GM23338 (cell line): ENCODE results near the gene MAP4K4. TPM values are rescaled to one million over a fixed set of nuclear protein-coding genes. Genes with fewer than 3 reads are reported as not detected.

Experiments
- ATAC-seq: fragments of 200-7000 bp; cut with Tn5 transposase; 3 replicates; pipeline ENCODE4 v1.9.1; 2020
- DNase-seq: peaks from one replicate; pipeline ENCODE4 v3.0.0-alpha.2; 2015; ENCODE audit warnings: low spot score
- H2AFZ ChIP-seq: fragments of 200-600 bp; sonication (generic); 2 replicates; pipeline ENCODE4 v1.8.0; 2016; ENCODE audit warnings: antibody characterized with exemption, mild to moderate bottlenecking, moderate library complexity
- H3F3A ChIP-seq: fragments of 200-600 bp; sonication (generic); replicated peaks from 2 replicates; pipeline ENCODE4 v1.8.0; 2017; ENCODE audit warnings: antibody characterized with exemption, mixed run types, low read depth
- H3K27ac ChIP-seq: fragments of 200-600 bp; sonication (generic); 2 replicates; pipeline ENCODE4 v1.6.1; 2016; ENCODE audit warnings: low read depth
- H3K27me3 ChIP-seq: fragments of 200-600 bp; sonication (generic); 2 replicates; pipeline ENCODE4 v1.8.0; 2016; ENCODE audit warnings: mild to moderate bottlenecking, mixed run types, moderate library complexity; ENCODE audit not compliant: insufficient read depth
- H3K36me3 ChIP-seq: fragments of 200-600 bp; sonication (generic); 2 replicates; pipeline ENCODE4 v1.8.0; 2016; ENCODE audit warnings: mild to moderate bottlenecking; ENCODE audit not compliant: insufficient read depth
- H3K4me1 ChIP-seq: fragments of 200-600 bp; sonication (generic); 2 replicates; pipeline ENCODE4 v1.8.0; 2016; ENCODE audit warnings: mild to moderate bottlenecking, moderate library complexity; ENCODE audit not compliant: insufficient read depth
- H3K4me2 ChIP-seq: fragments of 200-600 bp; sonication (generic); 2 replicates; pipeline ENCODE4 v1.7.1; 2017; ENCODE audit warnings: mixed run types
- H3K4me3 ChIP-seq: fragments of 200-600 bp; sonication (generic); 2 replicates; pipeline ENCODE4 v1.6.1; 2016; ENCODE audit warnings: mixed run types
- H3K79me2 ChIP-seq: fragments of 200-600 bp; sonication (generic); replicated peaks from 2 replicates; pipeline ENCODE4 v1.8.0; 2017; ENCODE audit warnings: mild to moderate bottlenecking; ENCODE audit not compliant: insufficient read depth
- H3K9me2 ChIP-seq: fragments of 200-600 bp; sonication (generic); 2 replicates; pipeline ENCODE4 v1.8.0; 2017; ENCODE audit not compliant: insufficient read depth
- H4K20me1 ChIP-seq: fragments of 200-600 bp; sonication (generic); replicated peaks from 2 replicates; pipeline ENCODE4 v1.8.0; 2017; ENCODE audit warnings: mild to moderate bottlenecking; ENCODE audit not compliant: insufficient read depth
- H3K27ac Mint-ChIP-seq: 2 replicates; pipeline ENCODE4 v1.8.0; 2020; ENCODE audit warnings: inconsistent platforms, mild to moderate bottlenecking, moderate library complexity, mixed read lengths
- H3K27me3 Mint-ChIP-seq: 3 replicates; pipeline ENCODE4 v1.8.0; 2022; ENCODE audit warnings: low read depth, mild to moderate bottlenecking, moderate library complexity, mixed read lengths, inconsistent platforms; ENCODE audit not compliant: insufficient read depth, poor library complexity
- H3K36me3 Mint-ChIP-seq: 3 replicates; pipeline ENCODE4 v1.8.0; 2021; ENCODE audit warnings: low read depth, mild to moderate bottlenecking, inconsistent platforms, moderate library complexity, mixed read lengths
- H3K4me1 Mint-ChIP-seq: 3 replicates; pipeline ENCODE4 v1.8.0; 2020; ENCODE audit warnings: mild to moderate bottlenecking, inconsistent platforms, mixed read lengths
- H3K4me3 Mint-ChIP-seq: 3 replicates; pipeline ENCODE4 v1.8.0; 2021; ENCODE audit warnings: moderate library complexity, mild to moderate bottlenecking, inconsistent platforms, mixed read lengths
- H3K9me3 Mint-ChIP-seq: 3 replicates; pipeline ENCODE4 v1.8.0; 2020; ENCODE audit warnings: moderate library complexity, mild to moderate bottlenecking, inconsistent platforms, mixed read lengths
- CREB1 ChIP-seq: fragments of 250-450 bp; sonication (Bioruptor Pico); IDR thresholded peaks from 2 replicates; pipeline ENCODE4 v1.5.0; 2020; ENCODE audit warnings: low read depth, mild to moderate bottlenecking, moderate library complexity
- CTCF ChIP-seq, 2 experiments: fragments of 200-600 bp in 1 of 2; sonication (generic) in 1 of 2; conservative IDR thresholded peaks; 2 replicates each; pipeline versions ENCODE4 v1.5.1 to v1.6.1; 2016 to 2017; ENCODE audit warnings: antibody characterized with exemption in 2 of 2, low read depth in 2 of 2, mild to moderate bottlenecking in 2 of 2, moderate library complexity in 1 of 2
- EZH2phosphoT487 ChIP-seq: fragments of 200-600 bp; sonication (generic); IDR thresholded peaks from one replicate; pipeline ENCODE4 v1.8.1; 2018; ENCODE audit warnings: antibody characterized with exemption; ENCODE audit not compliant: unreplicated experiment
- JUNB ChIP-seq: IDR thresholded peaks from one replicate; pipeline ENCODE4 v1.6.1; 2016; ENCODE audit warnings: antibody characterized with exemption; ENCODE audit not compliant: unreplicated experiment
- polyA plus RNA-seq: library from polyadenylated mRNA; unstranded; fragments of >200 nt; fragmentation: Nextera tagmentation; extraction: Ambion mirVana; gene quantifications from 2 replicates; pipeline ENCODE4 v1.2.1, GENCODE V29; 2016
- total RNA-seq: library from RNA; depleted of rRNA; stranded (reverse); fragments of >200 nt; shearing (Covaris generic); gene quantifications from 2 replicates; pipeline ENCODE4 v1.2.3, GENCODE V29; 2014
- TF ChIP-seq, protein P1 (sequence below): IDR thresholded peaks from one replicate; pipeline ENCODE4 v1.6.1; 2018; ENCODE audit warnings: antibody characterized with exemption; ENCODE audit not compliant: unreplicated experiment
- TF ChIP-seq, protein P2 (sequence below): IDR thresholded peaks from 2 replicates; pipeline ENCODE4 v1.6.1; 2016; ENCODE audit warnings: antibody characterized with exemption
- TF ChIP-seq, protein P3 (sequence below): fragments of 250-450 bp; sonication (Bioruptor Pico); IDR thresholded peaks from 2 replicates; pipeline ENCODE4 v1.5.0; 2020; ENCODE audit warnings: mild to moderate bottlenecking, moderate library complexity

The MAP4K4 gene
- total and polyA plus RNA-seq, 2 experiments from 2014 or later: 34.6 to 99.2 TPM

- TF ChIP-seq, protein P1, sequence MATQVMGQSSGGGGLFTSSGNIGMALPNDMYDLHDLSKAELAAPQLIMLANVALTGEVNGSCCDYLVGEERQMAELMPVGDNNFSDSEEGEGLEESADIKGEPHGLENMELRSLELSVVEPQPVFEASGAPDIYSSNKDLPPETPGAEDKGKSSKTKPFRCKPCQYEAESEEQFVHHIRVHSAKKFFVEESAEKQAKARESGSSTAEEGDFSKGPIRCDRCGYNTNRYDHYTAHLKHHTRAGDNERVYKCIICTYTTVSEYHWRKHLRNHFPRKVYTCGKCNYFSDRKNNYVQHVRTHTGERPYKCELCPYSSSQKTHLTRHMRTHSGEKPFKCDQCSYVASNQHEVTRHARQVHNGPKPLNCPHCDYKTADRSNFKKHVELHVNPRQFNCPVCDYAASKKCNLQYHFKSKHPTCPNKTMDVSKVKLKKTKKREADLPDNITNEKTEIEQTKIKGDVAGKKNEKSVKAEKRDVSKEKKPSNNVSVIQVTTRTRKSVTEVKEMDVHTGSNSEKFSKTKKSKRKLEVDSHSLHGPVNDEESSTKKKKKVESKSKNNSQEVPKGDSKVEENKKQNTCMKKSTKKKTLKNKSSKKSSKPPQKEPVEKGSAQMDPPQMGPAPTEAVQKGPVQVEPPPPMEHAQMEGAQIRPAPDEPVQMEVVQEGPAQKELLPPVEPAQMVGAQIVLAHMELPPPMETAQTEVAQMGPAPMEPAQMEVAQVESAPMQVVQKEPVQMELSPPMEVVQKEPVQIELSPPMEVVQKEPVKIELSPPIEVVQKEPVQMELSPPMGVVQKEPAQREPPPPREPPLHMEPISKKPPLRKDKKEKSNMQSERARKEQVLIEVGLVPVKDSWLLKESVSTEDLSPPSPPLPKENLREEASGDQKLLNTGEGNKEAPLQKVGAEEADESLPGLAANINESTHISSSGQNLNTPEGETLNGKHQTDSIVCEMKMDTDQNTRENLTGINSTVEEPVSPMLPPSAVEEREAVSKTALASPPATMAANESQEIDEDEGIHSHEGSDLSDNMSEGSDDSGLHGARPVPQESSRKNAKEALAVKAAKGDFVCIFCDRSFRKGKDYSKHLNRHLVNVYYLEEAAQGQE: no peak
- TF ChIP-seq EZH2phosphoT487 (no peak), CTCF (conservative IDR thresholded peaks at IDR 0.05; ENCODE audit: low read depth in 2 of 2) (no peak)
- TF ChIP-seq, protein P2, sequence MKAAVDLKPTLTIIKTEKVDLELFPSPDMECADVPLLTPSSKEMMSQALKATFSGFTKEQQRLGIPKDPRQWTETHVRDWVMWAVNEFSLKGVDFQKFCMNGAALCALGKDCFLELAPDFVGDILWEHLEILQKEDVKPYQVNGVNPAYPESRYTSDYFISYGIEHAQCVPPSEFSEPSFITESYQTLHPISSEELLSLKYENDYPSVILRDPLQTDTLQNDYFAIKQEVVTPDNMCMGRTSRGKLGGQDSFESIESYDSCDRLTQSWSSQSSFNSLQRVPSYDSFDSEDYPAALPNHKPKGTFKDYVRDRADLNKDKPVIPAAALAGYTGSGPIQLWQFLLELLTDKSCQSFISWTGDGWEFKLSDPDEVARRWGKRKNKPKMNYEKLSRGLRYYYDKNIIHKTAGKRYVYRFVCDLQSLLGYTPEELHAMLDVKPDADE: no peak
Measured at GRCh38 chr2:101781791-101782426, 84.4 kb downstream of the MAP4K4 start (continued).

GRCh38 chr2:101782427-101782792 lies 84.9 kb downstream of the MAP4K4 start:
- Mint-ChIP-seq H3K27ac (no peak overlapping the region), H3K36me3 (no peaks in the 10 kb centered on the region), H3K4me3 (no peak overlapping the region), H3K9me3 (no peaks in the 10 kb centered on the region), H3K4me1 (peaks cover 71% of the 10 kb centered on the region), H3K27me3 (peaks cover 5% of the 10 kb centered on the region)
- H3K4me2 ChIP-seq: no peak overlapping the region
- H3K27me3 ChIP-seq: no peaks in the 10 kb centered on the region
- H3K27ac ChIP-seq: no peak overlapping the region
- ATAC-seq: no peak
- H3K4me1 ChIP-seq: peaks cover 62% of the 10 kb centered on the region
- no peaks in the 10 kb centered on the region for H3F3A ChIP-seq
- H3K79me2 ChIP-seq: peaks cover 100% of the 10 kb centered on the region
- H2AFZ ChIP-seq: no peak overlapping the region
- H4K20me1 ChIP-seq: peaks cover 44% of the 10 kb centered on the region
- no peak for DNase-seq
- H3K36me3 ChIP-seq: no peaks in the 10 kb centered on the region
- H3K9me2 ChIP-seq: no peaks in the 10 kb centered on the region
- no peak overlapping the region for H3K4me3 ChIP-seq
- TF ChIP-seq, protein P2: no peak
- TF ChIP-seq, protein P3, sequence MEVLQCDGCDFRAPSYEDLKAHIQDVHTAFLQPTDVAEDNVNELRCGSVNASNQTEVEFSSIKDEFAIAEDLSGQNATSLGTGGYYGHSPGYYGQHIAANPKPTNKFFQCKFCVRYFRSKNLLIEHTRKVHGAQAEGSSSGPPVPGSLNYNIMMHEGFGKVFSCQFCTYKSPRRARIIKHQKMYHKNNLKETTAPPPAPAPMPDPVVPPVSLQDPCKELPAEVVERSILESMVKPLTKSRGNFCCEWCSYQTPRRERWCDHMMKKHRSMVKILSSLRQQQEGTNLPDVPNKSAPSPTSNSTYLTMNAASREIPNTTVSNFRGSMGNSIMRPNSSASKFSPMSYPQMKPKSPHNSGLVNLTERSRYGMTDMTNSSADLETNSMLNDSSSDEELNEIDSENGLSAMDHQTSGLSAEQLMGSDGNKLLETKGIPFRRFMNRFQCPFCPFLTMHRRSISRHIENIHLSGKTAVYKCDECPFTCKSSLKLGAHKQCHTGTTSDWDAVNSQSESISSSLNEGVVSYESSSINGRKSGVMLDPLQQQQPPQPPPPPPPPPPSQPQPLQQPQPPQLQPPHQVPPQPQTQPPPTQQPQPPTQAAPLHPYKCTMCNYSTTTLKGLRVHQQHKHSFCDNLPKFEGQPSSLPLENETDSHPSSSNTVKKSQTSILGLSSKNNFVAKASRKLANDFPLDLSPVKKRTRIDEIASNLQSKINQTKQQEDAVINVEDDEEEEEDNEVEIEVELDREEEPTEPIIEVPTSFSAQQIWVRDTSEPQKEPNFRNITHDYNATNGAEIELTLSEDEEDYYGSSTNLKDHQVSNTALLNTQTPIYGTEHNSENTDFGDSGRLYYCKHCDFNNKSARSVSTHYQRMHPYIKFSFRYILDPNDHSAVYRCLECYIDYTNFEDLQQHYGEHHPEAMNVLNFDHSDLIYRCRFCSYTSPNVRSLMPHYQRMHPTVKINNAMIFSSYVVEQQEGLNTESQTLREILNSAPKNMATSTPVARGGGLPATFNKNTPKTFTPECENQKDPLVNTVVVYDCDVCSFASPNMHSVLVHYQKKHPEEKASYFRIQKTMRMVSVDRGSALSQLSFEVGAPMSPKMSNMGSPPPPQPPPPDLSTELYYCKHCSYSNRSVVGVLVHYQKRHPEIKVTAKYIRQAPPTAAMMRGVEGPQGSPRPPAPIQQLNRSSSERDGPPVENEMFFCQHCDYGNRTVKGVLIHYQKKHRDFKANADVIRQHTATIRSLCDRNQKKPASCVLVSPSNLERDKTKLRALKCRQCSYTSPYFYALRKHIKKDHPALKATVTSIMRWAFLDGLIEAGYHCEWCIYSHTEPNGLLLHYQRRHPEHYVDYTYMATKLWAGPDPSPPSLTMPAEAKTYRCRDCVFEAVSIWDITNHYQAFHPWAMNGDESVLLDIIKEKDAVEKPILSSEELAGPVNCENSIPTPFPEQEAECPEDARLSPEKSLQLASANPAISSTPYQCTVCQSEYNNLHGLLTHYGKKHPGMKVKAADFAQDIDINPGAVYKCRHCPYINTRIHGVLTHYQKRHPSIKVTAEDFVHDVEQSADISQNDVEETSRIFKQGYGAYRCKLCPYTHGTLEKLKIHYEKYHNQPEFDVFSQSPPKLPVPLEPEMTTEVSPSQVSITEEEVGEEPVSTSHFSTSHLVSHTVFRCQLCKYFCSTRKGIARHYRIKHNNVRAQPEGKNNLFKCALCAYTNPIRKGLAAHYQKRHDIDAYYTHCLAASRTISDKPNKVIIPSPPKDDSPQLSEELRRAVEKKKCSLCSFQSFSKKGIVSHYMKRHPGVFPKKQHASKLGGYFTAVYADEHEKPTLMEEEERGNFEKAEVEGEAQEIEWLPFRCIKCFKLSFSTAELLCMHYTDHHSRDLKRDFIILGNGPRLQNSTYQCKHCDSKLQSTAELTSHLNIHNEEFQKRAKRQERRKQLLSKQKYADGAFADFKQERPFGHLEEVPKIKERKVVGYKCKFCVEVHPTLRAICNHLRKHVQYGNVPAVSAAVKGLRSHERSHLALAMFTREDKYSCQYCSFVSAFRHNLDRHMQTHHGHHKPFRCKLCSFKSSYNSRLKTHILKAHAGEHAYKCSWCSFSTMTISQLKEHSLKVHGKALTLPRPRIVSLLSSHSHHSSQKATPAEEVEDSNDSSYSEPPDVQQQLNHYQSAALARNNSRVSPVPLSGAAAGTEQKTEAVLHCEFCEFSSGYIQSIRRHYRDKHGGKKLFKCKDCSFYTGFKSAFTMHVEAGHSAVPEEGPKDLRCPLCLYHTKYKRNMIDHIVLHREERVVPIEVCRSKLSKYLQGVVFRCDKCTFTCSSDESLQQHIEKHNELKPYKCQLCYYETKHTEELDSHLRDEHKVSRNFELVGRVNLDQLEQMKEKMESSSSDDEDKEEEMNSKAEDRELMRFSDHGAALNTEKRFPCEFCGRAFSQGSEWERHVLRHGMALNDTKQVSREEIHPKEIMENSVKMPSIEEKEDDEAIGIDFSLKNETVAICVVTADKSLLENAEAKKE (CRISPR knock-in tag): no peak
- TF ChIP-seq CREB1 (CRISPR knock-in tag): no peak
- no peak for TF ChIP-seq JUNB
